Upper lobe of left lung (tissue), 6 donors: ENCODE results near the gene GLYR1. TPM values are rescaled to one million over a fixed set of nuclear protein-coding genes. Genes with fewer than 3 reads are reported as not detected.

Experiments used
- ATAC-seq, 2 donors: fragments of 200-7000 bp; cut with Tn5 transposase; one replicate each; pipeline ENCODE4 v1.9.1; 2022; ENCODE audit warnings: mild to moderate bottlenecking in 2 of 2, moderate library complexity in 2 of 2; ENCODE audit not compliant: low FRiP score in 2 of 2
- DNase-seq, 2 donors: peaks; one replicate each; pipeline ENCODE4 v3.0.0-alpha.2; 2019 to 2020
- H3K27ac ChIP-seq, 4 donors: fragments of 200-600 bp; sonication (generic); one replicate each; pipeline ENCODE4 v1.5.1; 2016 to 2019
- H3K27me3 ChIP-seq, 4 donors: fragments of 200-600 bp; sonication (generic); one replicate each; pipeline ENCODE4 v1.5.1; 2017 to 2019
- H3K36me3 ChIP-seq, 4 donors: fragments of 200-600 bp; sonication (generic); one replicate each; pipeline ENCODE4 v1.5.1; 2016 to 2019
- H3K4me1 ChIP-seq, 4 donors: fragments of 200-600 bp; sonication (generic); one replicate each; pipeline ENCODE4 v1.5.1; 2018 to 2019
- H3K4me3 ChIP-seq, 4 donors: fragments of 200-600 bp; sonication (generic); one replicate each; pipeline ENCODE4 v1.5.1; 2017 to 2019; ENCODE audit warnings: mild to moderate bottlenecking in 2 of 4, moderate library complexity in 1 of 4
- H3K9me3 ChIP-seq, 4 donors: fragments of 200-600 bp; sonication (generic); one replicate each; pipeline ENCODE4 v1.5.1; 2018 to 2019
- CTCF ChIP-seq, 6 experiments: fragments of 450-650 bp in 4 of 6; fragments of 200-600 bp in 2 of 6; sonication (generic) in 2 of 6; IDR thresholded peaks; one replicate each; pipeline ENCODE4 v1.5.1; 2016 to 2019; ENCODE audit warnings: antibody characterized with exemption in 6 of 6
- EP300 ChIP-seq, 4 donors: sonication (generic); formaldehyde crosslinking; IDR thresholded peaks; one replicate each; pipeline ENCODE4 v1.5.1; 2017; ENCODE audit warnings: antibody characterized with exemption in 4 of 4, control low read depth in 2 of 4
- POLR2A ChIP-seq, 4 donors: fragments of 450-650 bp; IDR thresholded peaks; one replicate each; pipeline ENCODE4 v1.5.1; 2016 to 2017; ENCODE audit warnings: antibody characterized with exemption in 4 of 4, mild to moderate bottlenecking in 2 of 4
- POLR2AphosphoS5 ChIP-seq, 2 donors: sonication (generic); formaldehyde crosslinking; IDR thresholded peaks; one replicate each; pipeline ENCODE4 v1.5.1; 2017; ENCODE audit warnings: antibody characterized with exemption in 2 of 2
- WGBS, 2 donors: methylation state at CpG; one replicate each; pipeline ENCODE4 v1.1.5; 2017 to 2018; 5-methylcytosine and 5-hydroxymethylcytosine counted together
- total RNA-seq, 6 donors: library from RNA; depleted of rRNA in 4 of 6; stranded (reverse); fragments of >200 nt in 4 of 6; gene quantifications; one replicate each; pipeline versions ENCODE4 v1.1.0 to v1.2.1, GENCODE V29; 2016 to 2021
- donor health status: DM: no; HTN: no; CAD: no; lungs with moderate emphysema.
- donor health status: DM: no; HTN: yes; CAD: no; lungs with severe emphysema.

The GLYR1 gene
- total RNA-seq, 6 donors from 2014 or later, result 67.8 to 110 (median 90.6) TPM

- DNase-seq, result peak in 1 of 2 donors; percentile 51
- TF ChIP-seq EP300 (IDR thresholded peaks at IDR 0.05) (peak in 1 of 4 donors; percentile 7), CTCF (IDR thresholded peaks at IDR 0.05) (no peak)
- H3K27ac ChIP-seq, result peak overlapping the region; percentile 74 to 91 (median 90)
- H3K36me3 ChIP-seq, result peaks cover 0 to 24% (median 15%) of the 10 kb centered on the region in 4 donors
- WGBS, 2 donors, result 49 to 60% methylated on average over 17 of the region's 17 CpGs
- ATAC-seq, result peak in 1 of 2 donors; percentile 10
- H3K9me3 ChIP-seq, result no peaks in the 10 kb centered on the region
- H3K4me1 ChIP-seq, result peaks cover 26 to 38% (median 32%) of the 10 kb centered on the region in 4 donors
- no peaks in the 10 kb centered on the region for H3K27me3 ChIP-seq
- H3K4me3 ChIP-seq, result peak overlapping the region in 3 of 4 donors; percentile 87 to 99 (median 97)
These were observed 79.1 kb downstream of the GLYR1 start for GRCh38 chr16:4767872-4768548.

- 4 to 11% methylated on average over 24 to 28 of the region's 72 CpGs for WGBS, 2 donors
- Histone ChIP-seq H3K27me3 (no peaks in the 10 kb centered on the region), H3K4me3 (peak within 1 kb of the TSS; percentile 87 to 99 (median 98)), H3K9me3 (no peaks in the 10 kb centered on the region), H3K27ac (peak within 1 kb of the TSS; percentile 74 to 91 (median 90)), H3K4me1 (peaks cover 26 to 38% (median 32%) of the 10 kb centered on the region in 4 donors), H3K36me3 (peaks cover under 1 to 32% (median 24%) of the 10 kb centered on the region in 4 donors)
- DNase-seq (peak; percentile 99 to 100), ATAC-seq (peak; percentile 97)
- TF ChIP-seq EP300 (IDR thresholded peaks at IDR 0.05) (no peak), POLR2AphosphoS5 (IDR thresholded peaks at IDR 0.05) (peak in 1 of 2 donors; percentile 86), POLR2A (IDR thresholded peaks at IDR 0.05) (peak in 2 of 4 donors; percentile 49 to 74), CTCF (IDR thresholded peaks at IDR 0.05) (peak in 1 of 6 experiments; percentile 13)
These were observed 80.0 kb downstream of the GLYR1 start, which contains the start of gene ZNF500 for GRCh38 chr16:4766875-4767628. Gene ZNF500, minus strand, starts transcription at chr16:4767162. Its CDS starts 1,184 bp downstream, at chr16:4765978.

GRCh38 chr16:4765511-4766474, 81.3 kb downstream of the GLYR1 start:
- ATAC-seq (no peak), DNase-seq (peak in 1 of 2 donors; percentile 79)
- H3K4me1 ChIP-seq, result peaks cover 26 to 38% (median 32%) of the 10 kb centered on the region in 4 donors
- no peaks in the 10 kb centered on the region for H3K27me3 ChIP-seq
- H3K27ac ChIP-seq, result peak overlapping the region in 3 of 4 donors; percentile 74 to 91 (median 89)
- peaks cover 7 to 43% (median 34%) of the 10 kb centered on the region in 4 donors for H3K36me3 ChIP-seq
- H3K9me3 ChIP-seq, result no peaks in the 10 kb centered on the region
- H3K4me3 ChIP-seq, result peak overlapping the region in 3 of 4 donors; percentile 87 to 99 (median 97)
- TF ChIP-seq POLR2AphosphoS5 (IDR thresholded peaks at IDR 0.05), result no peak
- TF ChIP-seq CTCF (IDR thresholded peaks at IDR 0.05), result no peak
- no peak for TF ChIP-seq POLR2A (IDR thresholded peaks at IDR 0.05)
- TF ChIP-seq EP300 (IDR thresholded peaks at IDR 0.05), result no peak
- WGBS, 2 donors, result 72 to 75% methylated on average over 24 to 26 of the region's 26 CpGs

GRCh38 chr16:4763791-4764190, 83.3 kb downstream of the GLYR1 start:
- Histone ChIP-seq H3K4me1 (peaks cover 23 to 33% (median 27%) of the 10 kb centered on the region in 4 donors), H3K27ac (no peak overlapping the region), H3K4me3 (no peak overlapping the region), H3K27me3 (no peaks in the 10 kb centered on the region), H3K9me3 (no peaks in the 10 kb centered on the region), H3K36me3 (peaks cover 18 to 64% (median 52%) of the 10 kb centered on the region in 4 donors)
- DNase-seq (no peak), ATAC-seq (no peak)
- no peak for TF ChIP-seq POLR2AphosphoS5 (IDR thresholded peaks at IDR 0.05)
- no peak for TF ChIP-seq EP300 (IDR thresholded peaks at IDR 0.05)
- no peak for TF ChIP-seq CTCF (IDR thresholded peaks at IDR 0.05)
- TF ChIP-seq POLR2A (IDR thresholded peaks at IDR 0.05), result no peak
- WGBS, 2 donors, result 88 to 96% methylated on average over 6 to 7 of the region's 7 CpGs
